ENCODE data around the gene CARMIL1.

The CARMIL1 gene

DNA sequence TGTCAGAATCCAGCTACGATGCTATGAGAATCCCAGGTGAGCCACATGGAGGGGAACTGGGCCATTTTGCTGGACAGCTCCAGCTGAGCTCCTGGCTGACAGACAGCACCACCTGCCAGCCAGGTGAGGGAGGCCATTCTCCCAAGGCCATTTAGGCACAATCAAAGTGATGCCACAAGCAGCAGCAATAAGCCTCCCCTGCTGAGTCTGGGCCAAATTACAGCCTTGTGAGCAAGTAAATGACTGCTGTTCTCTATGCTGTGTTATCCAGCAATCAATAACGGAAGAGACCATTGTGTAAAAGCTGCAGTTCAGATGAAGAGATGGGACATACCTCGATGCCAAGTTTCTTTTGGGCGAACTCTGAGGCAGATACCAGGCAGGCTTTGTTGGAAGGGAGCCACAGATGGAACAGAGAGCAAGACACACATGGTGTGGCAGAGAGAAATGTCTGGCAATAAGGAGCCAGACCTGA lies 358.8 kb downstream of the CARMIL1 start:
- Histone ChIP-seq H3K27me3 (replicated peaks; ENCODE audit: control insufficient read depth, insufficient read depth, low read length, poor library complexity, severe bottlenecking) (peaks cover 3% of the 10 kb centered on the region), H3K4me1 (ENCODE audit: control insufficient read depth, insufficient read depth, low read length, poor library complexity, severe bottlenecking) (no peaks in the 10 kb centered on the region), H3K27ac (ENCODE audit: insufficient read depth, low read length, poor library complexity, severe bottlenecking) (no peak overlapping the region), H3K4me3 (ENCODE audit: insufficient read depth, low read depth, low read length, poor library complexity, severe bottlenecking) (no peak overlapping the region), H3K9me3 (ENCODE audit: control insufficient read depth, low read length) (no peaks in the 10 kb centered on the region), H3K36me3 (ENCODE audit: control insufficient read depth, insufficient read depth, low read length) (no peaks in the 10 kb centered on the region)
- no peak for DNase-seq

DNA sequence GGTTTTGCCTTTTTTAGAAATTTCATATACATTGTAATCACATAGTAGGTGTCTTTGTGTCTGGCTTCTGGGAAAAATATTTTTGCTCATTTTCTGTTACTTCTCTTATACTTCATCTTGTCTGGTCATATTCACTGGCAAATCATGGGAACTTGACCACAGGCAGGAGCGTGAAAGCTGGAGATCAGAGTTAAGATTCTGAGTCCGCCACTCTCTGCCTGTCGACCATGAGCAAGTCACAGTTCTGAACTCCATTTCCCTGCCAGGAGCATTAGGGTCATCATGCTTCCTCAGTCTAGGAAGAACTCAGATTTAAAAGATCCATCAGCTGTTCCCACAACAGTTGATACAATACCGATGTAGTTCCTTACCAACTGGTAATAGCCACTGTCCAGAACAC lies 360.5 kb downstream of the CARMIL1 start:
- Histone ChIP-seq H3K4me3 (ENCODE audit: insufficient read depth, low read depth, low read length, poor library complexity, severe bottlenecking) (no peak overlapping the region), H3K27ac (ENCODE audit: insufficient read depth, low read length, poor library complexity, severe bottlenecking) (no peak overlapping the region), H3K9me3 (ENCODE audit: control insufficient read depth, low read length) (no peaks in the 10 kb centered on the region), H3K36me3 (ENCODE audit: control insufficient read depth, insufficient read depth, low read length) (no peaks in the 10 kb centered on the region), H3K27me3 (replicated peaks; ENCODE audit: control insufficient read depth, insufficient read depth, low read length, poor library complexity, severe bottlenecking) (peaks cover 3% of the 10 kb centered on the region), H3K4me1 (ENCODE audit: control insufficient read depth, insufficient read depth, low read length, poor library complexity, severe bottlenecking) (no peaks in the 10 kb centered on the region)
- no peak for DNase-seq

DNA sequence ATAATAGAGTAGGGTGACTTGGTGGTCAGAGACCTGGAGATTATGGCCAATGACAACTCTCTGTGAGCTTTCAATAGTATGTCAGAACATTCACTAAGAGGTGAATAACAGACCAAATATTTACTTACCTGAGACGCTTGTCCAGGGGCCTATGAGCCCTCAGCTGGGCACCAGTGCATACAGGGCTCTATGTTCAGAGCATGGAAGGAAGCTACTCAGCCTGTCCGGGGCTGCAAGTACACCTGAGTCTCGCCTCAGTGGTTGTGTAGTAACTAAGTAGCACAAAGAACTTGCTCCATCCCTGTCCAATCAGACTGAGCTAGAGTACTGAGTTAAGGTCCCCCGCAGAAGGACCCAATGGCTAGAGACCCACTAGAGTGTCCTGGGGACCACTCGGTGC lies 361.3 kb downstream of the CARMIL1 start:
- Histone ChIP-seq H3K9me3 (ENCODE audit: control insufficient read depth, low read length) (no peaks in the 10 kb centered on the region), H3K36me3 (ENCODE audit: control insufficient read depth, insufficient read depth, low read length) (no peaks in the 10 kb centered on the region), H3K27me3 (replicated peaks; ENCODE audit: control insufficient read depth, insufficient read depth, low read length, poor library complexity, severe bottlenecking) (peaks cover 3% of the 10 kb centered on the region), H3K27ac (ENCODE audit: insufficient read depth, low read length, poor library complexity, severe bottlenecking) (no peak overlapping the region), H3K4me3 (ENCODE audit: insufficient read depth, low read depth, low read length, poor library complexity, severe bottlenecking) (no peak overlapping the region), H3K4me1 (ENCODE audit: control insufficient read depth, insufficient read depth, low read length, poor library complexity, severe bottlenecking) (no peaks in the 10 kb centered on the region)
- no peak for DNase-seq

DNA sequence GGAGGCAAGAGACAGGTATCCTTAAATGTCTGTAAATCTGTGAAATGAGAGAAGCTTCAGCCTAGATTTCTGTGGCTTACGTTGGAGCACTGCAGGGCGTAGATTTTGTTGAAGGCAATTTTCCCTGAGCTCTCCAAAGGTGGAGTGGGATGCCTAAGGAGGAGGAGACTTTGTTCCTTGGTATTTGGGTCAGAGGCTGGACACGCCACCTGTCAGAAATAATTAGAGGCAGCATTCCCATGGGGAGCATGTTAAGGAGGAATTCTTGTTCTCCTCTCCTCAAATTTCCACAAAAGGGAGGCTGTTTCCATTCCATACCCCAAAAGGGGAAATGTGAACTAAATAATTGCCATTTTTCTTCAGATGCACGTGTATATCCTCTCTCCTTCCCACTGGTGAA lies 361.7 kb downstream of the CARMIL1 start:
- H3K4me3 ChIP-seq (ENCODE audit: insufficient read depth, low read depth, low read length, poor library complexity, severe bottlenecking) = no peak overlapping the region
- no peaks in the 10 kb centered on the region for H3K36me3 ChIP-seq (ENCODE audit: control insufficient read depth, insufficient read depth, low read length)

DNA sequence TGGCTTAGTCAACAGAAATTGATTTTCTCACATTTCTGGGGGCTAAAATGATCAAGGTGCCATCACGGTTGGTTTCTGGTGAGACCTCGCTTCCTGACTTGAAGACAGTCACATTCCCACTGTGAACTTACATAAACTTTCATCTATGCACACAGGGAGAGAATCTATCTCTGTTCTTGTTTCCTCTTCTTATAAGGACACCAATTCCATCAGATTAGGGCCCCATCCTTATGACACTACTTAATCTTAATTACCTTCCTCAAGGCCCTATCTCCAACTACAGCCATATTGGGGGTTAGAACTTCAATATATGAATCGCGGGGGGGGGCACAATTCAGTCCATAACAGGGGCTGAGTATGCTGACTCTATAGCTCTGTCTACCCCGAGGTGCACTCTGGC lies 362.2 kb downstream of the CARMIL1 start:
- peaks cover 3% of the 10 kb centered on the region for H3K27me3 ChIP-seq (replicated peaks; ENCODE audit: control insufficient read depth, insufficient read depth, low read length, poor library complexity, severe bottlenecking)
- H3K4me1 ChIP-seq (ENCODE audit: control insufficient read depth, insufficient read depth, low read length, poor library complexity, severe bottlenecking) = no peaks in the 10 kb centered on the region
- no peaks in the 10 kb centered on the region for H3K9me3 ChIP-seq (ENCODE audit: control insufficient read depth, low read length)
- H3K27ac ChIP-seq (ENCODE audit: insufficient read depth, low read length, poor library complexity, severe bottlenecking) = no peak overlapping the region
- no peaks in the 10 kb centered on the region for H3K36me3 ChIP-seq (ENCODE audit: control insufficient read depth, insufficient read depth, low read length)
- DNase-seq = no peak
- no peak overlapping the region for H3K4me3 ChIP-seq (ENCODE audit: insufficient read depth, low read depth, low read length, poor library complexity, severe bottlenecking)

More for the DNA sequence above, 361.7 kb downstream of the CARMIL1 start:
- Histone ChIP-seq H3K9me3 (ENCODE audit: control insufficient read depth, low read length) (no peaks in the 10 kb centered on the region), H3K4me1 (ENCODE audit: control insufficient read depth, insufficient read depth, low read length, poor library complexity, severe bottlenecking) (no peaks in the 10 kb centered on the region), H3K27ac (ENCODE audit: insufficient read depth, low read length, poor library complexity, severe bottlenecking) (no peak overlapping the region), H3K27me3 (replicated peaks; ENCODE audit: control insufficient read depth, insufficient read depth, low read length, poor library complexity, severe bottlenecking) (peaks cover 3% of the 10 kb centered on the region)
- DNase-seq = no peak

DNA sequence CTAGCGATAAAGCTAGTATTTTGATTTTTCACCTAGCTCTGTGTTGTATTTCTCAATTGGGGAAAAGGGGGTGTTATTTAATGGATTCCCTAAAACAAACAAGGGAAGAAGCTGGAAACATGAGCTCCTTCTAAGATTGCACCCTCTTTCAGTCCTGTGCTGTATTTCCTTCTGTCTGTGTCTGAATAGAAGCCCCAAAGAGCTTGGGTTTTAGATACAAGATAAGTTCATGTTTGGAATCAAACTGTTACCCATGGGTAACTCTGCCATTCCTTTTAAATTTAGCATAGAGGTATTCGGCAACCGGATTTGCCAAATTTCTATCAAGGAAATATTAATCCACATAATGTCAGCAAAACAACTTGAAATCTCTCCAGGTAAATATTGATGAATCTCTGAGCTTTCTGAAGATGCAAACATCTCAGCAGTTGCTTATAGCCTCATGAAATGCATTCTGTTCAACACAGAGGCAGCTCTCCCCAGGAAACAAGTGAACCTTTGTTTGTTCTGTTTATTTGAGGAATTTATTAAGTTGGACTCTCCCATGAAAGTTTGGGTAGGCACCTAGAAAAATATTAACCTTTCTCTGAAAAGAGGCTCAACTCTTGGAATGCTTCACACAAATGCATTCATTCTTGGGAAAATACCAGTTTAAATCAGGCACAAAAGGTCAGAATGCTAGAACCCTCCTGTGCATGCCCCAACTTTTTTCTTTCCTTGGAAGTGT lies 362.9 kb downstream of the CARMIL1 start:
- Histone ChIP-seq H3K4me3 (ENCODE audit: insufficient read depth, low read depth, low read length, poor library complexity, severe bottlenecking) (no peak overlapping the region), H3K27me3 (replicated peaks; ENCODE audit: control insufficient read depth, insufficient read depth, low read length, poor library complexity, severe bottlenecking) (peaks cover 3% of the 10 kb centered on the region), H3K4me1 (ENCODE audit: control insufficient read depth, insufficient read depth, low read length, poor library complexity, severe bottlenecking) (no peaks in the 10 kb centered on the region), H3K36me3 (ENCODE audit: control insufficient read depth, insufficient read depth, low read length) (no peaks in the 10 kb centered on the region), H3K27ac (ENCODE audit: insufficient read depth, low read length, poor library complexity, severe bottlenecking) (no peak overlapping the region), H3K9me3 (ENCODE audit: control insufficient read depth, low read length) (no peaks in the 10 kb centered on the region)
- DNase-seq = no peak

DNA sequence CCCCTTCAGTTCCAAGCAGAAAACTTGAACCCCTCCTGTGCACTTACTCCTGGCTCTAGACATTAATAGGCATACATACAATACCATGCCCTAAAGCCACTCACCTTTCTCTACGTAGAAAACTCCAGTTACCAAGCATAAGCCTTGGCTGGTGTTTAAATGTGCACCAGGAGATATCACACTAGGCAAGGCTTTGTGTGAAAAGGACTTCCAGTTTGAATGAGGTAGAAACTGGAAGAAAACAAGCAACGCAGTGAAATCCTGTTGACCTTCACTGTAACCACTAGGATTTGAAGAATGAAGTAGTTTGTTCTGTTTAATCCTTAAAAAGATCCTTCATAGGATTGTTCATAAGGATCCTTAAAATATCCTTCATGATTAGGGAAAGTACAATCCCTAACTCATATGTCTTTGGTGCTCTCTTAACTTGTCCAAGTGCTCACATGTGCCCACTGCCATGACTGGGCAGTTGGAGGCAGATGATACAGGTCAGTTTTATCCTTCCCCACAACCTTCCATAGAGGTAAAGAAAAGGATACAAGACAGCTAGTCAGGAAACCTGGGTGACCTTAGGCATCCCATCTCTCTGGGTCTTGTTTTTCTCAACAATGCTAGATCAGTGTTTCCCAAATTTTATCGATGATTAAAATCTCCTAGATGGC lies 363.6 kb downstream of the CARMIL1 start:
- Histone ChIP-seq H3K27ac (ENCODE audit: insufficient read depth, low read length, poor library complexity, severe bottlenecking) (no peak overlapping the region), H3K4me3 (ENCODE audit: insufficient read depth, low read depth, low read length, poor library complexity, severe bottlenecking) (no peak overlapping the region), H3K36me3 (ENCODE audit: control insufficient read depth, insufficient read depth, low read length) (no peaks in the 10 kb centered on the region), H3K9me3 (ENCODE audit: control insufficient read depth, low read length) (no peaks in the 10 kb centered on the region), H3K4me1 (ENCODE audit: control insufficient read depth, insufficient read depth, low read length, poor library complexity, severe bottlenecking) (no peaks in the 10 kb centered on the region), H3K27me3 (replicated peaks; ENCODE audit: control insufficient read depth, insufficient read depth, low read length, poor library complexity, severe bottlenecking) (peaks cover 3% of the 10 kb centered on the region)
- no peak for DNase-seq

DNA sequence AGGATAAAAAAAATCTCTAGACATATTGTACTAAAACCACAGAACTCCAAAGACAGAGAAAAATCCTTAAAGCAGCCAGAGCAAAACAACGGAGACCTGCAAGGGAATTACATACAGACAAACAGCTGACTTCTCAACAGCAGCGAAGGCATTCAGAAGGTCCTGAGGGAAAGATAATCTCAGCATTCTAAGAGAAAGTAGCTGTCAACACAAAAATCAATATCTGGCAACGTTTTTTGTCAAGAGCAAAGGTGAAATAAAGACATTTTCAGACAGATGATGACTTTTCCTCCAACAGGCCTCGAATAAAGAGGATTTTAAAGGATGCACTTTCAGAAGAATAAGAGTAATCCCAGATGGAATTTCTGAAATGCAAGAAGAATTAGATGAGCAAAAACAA lies 366.7 kb downstream of the CARMIL1 start:
- no peak for DNase-seq
- Histone ChIP-seq H3K9me3 (ENCODE audit: control insufficient read depth, low read length) (no peaks in the 10 kb centered on the region), H3K4me3 (ENCODE audit: insufficient read depth, low read depth, low read length, poor library complexity, severe bottlenecking) (no peak overlapping the region), H3K36me3 (ENCODE audit: control insufficient read depth, insufficient read depth, low read length) (no peaks in the 10 kb centered on the region), H3K27me3 (replicated peaks; ENCODE audit: control insufficient read depth, insufficient read depth, low read length, poor library complexity, severe bottlenecking) (peaks cover under 1% of the 10 kb centered on the region), H3K4me1 (ENCODE audit: control insufficient read depth, insufficient read depth, low read length, poor library complexity, severe bottlenecking) (no peaks in the 10 kb centered on the region), H3K27ac (ENCODE audit: insufficient read depth, low read length, poor library complexity, severe bottlenecking) (no peak overlapping the region)

DNA sequence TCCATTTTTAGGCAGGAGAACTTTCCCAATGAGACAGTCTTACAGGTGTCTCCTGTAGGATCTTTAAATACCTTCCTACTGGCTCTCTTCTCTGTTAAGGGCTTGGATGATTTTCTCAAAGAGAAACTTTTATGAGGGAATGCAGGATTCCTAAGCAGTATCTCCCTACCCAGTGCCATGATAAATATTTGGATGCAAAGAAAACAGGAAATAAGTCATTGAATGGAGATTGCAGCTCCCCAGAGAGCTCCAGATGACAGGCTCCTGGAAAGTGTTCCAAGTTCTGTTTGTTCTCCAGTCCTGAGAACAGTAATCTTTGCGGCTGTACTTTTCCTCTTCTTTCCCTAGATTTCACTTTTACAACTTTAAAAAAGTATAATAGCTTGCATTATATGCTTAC lies 370.4 kb downstream of the CARMIL1 start:
- H3K27me3 ChIP-seq (replicated peaks; ENCODE audit: control insufficient read depth, insufficient read depth, low read length, poor library complexity, severe bottlenecking) = peaks cover 5% of the 10 kb centered on the region
- H3K27ac ChIP-seq (ENCODE audit: insufficient read depth, low read length, poor library complexity, severe bottlenecking) = no peak overlapping the region
- DNase-seq = no peak
- H3K9me3 ChIP-seq (ENCODE audit: control insufficient read depth, low read length) = no peaks in the 10 kb centered on the region
- no peak overlapping the region for H3K4me3 ChIP-seq (ENCODE audit: insufficient read depth, low read depth, low read length, poor library complexity, severe bottlenecking)
- H3K4me1 ChIP-seq (ENCODE audit: control insufficient read depth, insufficient read depth, low read length, poor library complexity, severe bottlenecking) = no peaks in the 10 kb centered on the region
- no peaks in the 10 kb centered on the region for H3K36me3 ChIP-seq (ENCODE audit: control insufficient read depth, insufficient read depth, low read length)

DNA sequence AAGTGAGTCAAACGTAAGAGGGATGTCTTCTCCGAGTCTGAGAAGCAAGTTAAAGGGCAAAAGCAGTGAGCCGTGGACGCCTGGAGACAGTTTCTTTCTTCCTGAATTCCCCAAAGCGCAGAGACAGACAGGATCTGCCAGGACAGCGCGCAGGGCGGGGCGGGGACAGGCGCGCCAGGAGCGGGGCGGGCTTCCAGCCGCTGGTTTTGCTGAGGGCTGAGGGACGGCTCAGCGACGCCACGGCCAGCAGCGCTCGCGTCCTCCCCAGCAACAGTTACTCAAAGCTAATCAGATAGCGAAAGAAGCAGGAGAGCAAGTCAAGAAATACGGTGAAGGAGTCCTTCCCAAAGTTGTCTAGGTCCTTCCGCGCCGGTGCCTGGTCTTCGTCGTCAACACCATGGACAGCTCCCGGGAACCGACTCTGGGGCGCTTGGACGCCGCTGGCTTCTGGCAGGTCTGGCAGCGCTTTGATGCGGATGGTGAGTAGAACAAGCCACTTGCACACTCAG lies 372.9 kb downstream of the CARMIL1 start, which contains the start of gene SCGN:
SCGN (plus strand) TSS at position 209 of the 509 bp plus-strand sequence; CDS start at position 398, 189 bp downstream.
- Histone ChIP-seq H3K27me3 (replicated peaks; ENCODE audit: control insufficient read depth, insufficient read depth, low read length, poor library complexity, severe bottlenecking) (peaks cover 5% of the 10 kb centered on the region), H3K4me3 (ENCODE audit: insufficient read depth, low read depth, low read length, poor library complexity, severe bottlenecking) (no peak within 1 kb of the TSS), H3K36me3 (ENCODE audit: control insufficient read depth, insufficient read depth, low read length) (no peaks in the 10 kb centered on the region), H3K4me1 (ENCODE audit: control insufficient read depth, insufficient read depth, low read length, poor library complexity, severe bottlenecking) (no peaks in the 10 kb centered on the region), H3K9me3 (ENCODE audit: control insufficient read depth, low read length) (no peaks in the 10 kb centered on the region), H3K27ac (ENCODE audit: insufficient read depth, low read length, poor library complexity, severe bottlenecking) (no peak within 1 kb of the TSS)
- no peak for DNase-seq

Measured in effector memory CD4-positive, alpha-beta T cell (primary cell).